HS-5 (cell line): ENCODE measurements around the gene KCNIP1.
"Not testable (repeated sequence)": the region's sequence is repeated elsewhere in the genome, so short reads cannot be mapped to it uniquely, and the experiment has no call there.

Source experiments
- DNase-seq: peaks from one replicate; pipeline ENCODE4 v3.0.0-alpha.2; 2012; ENCODE audit warnings: low read depth

KCNIP1 gene

DNA sequence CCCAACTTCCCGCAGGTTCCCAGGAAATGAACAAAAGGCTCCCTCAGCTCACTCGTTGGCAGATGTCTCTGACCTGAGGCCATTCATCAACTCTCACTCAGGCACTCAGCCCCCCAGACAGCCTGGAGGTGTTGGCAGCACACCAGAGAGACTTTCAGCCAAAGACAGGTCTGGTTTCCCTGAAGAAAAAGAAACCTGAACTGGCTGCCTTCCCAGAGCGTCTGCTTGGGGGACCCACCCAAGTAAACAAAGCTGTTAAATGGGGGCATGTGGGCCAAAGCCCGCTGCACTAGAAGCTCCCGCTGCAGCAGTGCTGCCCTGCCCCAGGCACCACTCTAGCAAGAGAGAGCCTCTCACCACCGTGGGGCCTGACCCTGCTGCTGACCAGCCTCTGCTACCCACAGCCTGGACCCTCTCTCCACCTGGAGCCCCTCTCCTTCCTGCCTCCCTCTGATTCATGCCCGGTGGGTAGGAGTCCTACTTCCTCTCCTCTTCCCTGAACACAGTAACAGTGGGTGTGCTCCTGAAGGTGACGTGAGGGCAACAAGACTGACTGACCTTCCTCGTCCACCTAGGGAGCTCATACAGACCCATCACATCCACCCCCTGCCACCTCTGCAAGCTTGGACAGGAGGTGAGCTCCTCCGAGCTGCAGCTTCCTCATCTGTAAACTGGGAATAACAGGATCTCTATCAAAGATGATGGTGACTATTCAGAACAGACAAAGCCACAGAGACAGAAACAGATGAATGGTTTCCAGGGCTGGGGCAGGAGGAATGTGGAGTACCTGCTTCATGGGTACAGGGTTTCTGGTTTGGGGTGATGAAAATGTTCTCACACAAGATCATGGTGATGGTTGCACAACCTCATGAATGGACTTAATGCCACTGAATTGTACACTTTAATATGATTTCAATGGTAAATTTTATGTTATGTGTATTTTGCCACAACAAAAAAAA, 248.7 kb downstream of the KCNIP1 start:
- no peak for DNase-seq

DNA sequence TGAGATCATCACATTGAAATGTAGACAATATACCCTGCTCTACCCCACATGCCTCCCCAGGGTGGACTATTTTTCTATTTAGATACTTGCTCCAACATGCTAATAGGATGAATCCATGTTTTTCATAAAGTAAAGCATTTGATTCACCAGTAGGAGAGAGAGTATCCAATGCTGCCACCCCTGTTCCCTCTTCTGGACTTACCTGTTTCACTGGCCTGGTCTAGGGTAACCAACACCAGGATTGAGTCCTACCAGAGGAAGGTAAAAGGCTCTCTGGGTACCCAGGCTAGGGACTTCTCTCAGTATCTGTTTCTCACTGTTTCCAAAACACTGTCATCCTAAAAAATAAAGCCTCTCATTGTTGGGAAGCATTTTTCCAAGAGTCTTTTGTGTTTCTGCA, 249.5 kb downstream of the KCNIP1 start:
- DNase-seq = no peak

DNA sequence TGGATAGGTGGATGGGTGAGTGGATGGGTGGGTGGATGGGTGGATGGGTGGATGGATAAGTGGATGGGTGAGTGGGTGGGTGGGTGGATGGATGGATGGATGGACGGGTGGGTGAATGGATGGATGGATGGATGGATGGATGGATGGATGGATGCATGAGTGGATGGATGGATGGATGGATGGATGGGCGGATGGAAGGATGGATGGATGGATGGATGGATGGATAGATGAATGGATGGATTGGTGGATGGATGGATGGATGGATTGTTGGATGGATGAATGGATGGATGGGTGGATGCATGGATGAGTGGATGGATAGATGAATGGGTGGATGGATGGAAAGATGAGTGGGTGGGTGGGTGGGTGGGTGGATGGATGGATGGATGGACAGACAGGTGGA, 250.7 kb downstream of the KCNIP1 start:
- DNase-seq = not testable (repeated sequence)

DNA sequence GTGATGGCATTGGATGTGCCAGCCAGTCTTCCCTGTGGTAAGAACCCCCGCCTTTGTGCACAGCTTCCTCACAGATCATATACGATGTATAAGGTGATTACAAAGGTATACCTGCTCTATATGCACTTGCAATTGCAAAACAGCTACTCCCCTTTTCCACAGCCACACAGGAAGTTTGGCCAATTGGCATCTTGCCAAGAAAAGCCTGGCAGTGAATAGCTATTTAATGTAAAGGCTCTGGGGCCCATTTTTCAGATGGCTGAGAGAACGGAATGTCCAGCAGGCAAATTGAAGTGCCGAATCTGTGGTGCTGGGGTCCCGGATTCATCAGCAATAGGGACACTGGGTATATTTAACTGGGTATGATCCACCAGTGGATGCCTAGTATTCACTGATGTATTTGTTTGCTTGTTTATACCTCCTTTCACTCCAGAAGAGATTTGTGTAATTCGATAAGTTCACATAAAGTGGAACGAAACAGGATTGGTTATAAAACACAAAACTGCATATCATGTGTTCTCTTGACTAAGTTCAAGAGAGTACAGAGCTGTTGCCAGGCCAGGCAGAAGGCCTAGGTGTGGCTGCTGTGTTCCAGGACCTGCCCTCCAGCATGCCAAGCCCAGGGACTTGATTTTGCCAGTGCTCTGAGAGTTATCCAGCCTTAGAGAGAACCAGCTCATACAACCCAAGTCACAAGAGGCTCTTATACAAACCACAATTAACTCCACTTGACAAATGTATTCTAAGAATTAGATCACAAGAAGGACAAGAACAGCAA, 252.0 kb downstream of the KCNIP1 start:
- DNase-seq = no peak

DNA sequence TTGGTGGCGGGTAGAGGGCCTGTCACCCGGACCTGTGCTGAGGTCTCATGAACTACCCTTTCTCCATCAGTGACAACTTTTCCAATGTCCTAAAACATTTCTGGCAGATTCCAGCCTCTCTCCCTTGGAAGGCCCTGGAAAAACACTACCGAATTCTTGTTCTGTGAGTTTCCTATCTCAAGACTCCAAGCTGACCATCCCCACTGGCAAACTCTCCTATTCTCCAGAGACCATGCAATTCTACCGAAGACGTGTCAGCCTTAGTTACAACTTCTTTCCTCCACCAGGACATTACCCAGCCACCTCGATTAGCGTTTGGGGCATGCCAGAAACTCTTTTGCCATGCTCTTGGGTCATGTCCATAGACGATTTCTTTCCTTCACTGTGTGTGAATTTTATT, 252.9 kb downstream of the KCNIP1 start:
- no peak for DNase-seq

DNA sequence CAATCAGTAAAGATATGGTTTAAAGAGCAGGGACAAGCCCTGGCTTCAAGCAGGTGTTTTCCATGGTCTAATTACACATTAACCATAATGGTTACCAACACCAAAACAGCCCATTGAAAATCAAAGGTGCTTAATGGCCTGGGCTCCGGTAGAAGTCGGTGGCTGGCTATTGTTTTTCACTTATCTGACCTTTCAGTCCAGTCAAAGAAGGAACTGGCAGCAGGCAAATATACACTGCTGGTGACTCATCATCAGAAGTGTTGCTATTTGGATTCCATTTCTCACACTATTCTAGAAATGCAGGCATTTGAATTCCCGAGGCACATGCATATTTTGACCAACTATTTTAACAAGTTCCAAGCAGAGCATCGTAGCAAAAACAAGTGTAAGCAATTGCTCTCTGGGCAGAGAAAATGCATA, 253.4 kb downstream of the KCNIP1 start:
- DNase-seq = no peak

DNA sequence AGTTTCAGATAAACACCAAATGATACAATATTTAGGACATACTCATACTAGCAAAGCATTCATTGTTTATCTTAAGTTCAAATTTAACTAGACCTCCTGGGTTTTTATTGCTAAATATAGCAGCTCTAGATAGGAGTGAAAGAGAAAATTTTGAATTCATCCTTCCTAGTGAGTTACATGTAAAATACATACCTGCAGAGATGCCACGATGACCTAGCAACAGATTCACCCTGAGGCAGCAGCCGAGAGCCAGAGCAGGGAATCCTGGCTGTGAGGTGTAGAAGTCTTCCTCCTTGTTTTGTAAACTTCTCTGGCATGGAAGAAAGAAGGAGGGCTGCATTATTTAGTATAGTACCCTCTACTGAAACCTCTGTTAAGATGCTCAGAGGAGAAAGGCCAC, 253.8 kb downstream of the KCNIP1 start:
- no peak for DNase-seq

DNA sequence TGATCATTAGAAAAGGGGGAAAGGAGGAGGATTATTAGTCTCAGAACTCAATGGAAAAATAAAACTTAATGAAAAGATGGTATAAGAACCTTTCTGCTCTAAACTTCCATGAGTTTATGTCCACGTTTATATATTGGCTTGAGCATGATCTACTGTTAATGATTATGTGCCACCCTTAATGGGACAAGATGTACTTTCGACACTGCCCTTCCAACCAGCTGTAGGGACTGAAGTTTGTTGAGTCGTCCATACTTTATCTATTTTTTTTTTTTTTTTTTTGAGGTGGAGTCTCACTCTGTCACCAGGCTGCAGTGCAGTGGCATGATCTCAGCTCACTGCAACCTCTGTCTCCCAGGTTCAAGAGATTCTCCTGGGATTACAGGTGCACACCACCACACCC, 254.7 kb downstream of the KCNIP1 start:
- DNase-seq = no peak

DNA sequence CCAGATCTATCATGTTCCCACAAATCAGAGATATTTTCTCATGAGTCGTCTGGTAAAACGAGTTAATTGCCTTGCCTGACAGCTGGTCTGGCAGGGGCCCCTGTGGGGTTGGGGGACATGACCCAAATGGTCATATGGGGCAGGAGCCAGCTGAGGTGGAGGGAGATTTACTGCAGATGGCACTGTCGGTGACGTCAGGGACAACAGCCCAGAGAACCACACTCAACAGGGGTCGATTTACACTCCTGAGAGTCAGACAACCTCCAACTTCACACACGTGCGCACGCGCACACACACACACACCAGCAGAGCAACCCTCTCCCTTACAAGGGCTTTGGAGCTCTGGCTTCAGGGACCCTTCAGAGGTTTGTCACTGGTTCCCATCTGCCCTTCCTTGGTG, 256.3 kb downstream of the KCNIP1 start:
- DNase-seq = no peak

DNA sequence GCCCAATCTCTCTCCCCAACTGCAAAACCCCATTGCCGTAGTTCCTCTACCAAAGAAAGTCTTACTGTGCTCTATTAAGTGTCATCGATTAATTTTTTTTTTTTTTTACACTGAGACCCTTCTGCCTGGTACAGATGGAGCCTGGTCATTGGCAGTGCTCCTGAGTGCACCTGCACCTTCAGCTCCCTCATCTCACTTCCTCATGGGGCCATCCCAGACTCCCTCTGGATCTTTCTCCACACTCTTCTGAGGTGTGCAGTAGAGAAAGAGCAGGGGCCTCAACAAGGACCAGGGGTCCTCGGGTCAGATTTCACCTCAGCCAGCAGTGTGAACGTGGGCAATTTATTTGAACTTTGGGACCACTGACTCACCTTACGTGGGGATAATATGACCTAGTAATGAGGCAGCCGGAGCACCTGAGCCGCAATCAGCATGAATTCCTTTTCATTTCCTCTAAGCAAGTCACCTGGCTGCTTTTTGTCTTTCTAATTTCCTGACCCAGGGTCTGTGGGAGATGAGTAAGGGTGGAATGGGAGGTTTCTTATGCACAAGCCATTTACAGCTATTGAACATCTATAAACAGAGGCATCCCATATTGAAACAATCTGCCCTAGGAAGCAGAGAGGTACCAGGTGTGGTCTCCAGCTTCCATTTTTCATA, 257.4 kb downstream of the KCNIP1 start:
- no peak for DNase-seq

DNA sequence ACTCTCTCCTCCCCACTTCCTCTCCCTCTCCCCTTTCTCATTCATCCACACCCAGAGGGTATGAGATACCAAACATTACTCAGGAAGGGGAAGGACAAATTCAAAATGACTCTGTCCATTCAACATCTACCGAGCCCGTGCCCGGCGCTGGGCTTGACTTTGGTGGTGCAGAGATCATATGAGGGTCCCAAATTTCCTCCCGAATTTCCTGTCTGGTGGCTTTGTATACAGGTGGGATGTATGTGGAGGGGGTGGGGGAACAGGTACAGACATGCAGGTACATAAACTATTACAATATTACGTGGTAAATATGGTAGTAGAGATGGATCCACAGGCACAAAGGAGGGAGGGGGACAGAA, 257.9 kb downstream of the KCNIP1 start:
- no peak for DNase-seq

DNA sequence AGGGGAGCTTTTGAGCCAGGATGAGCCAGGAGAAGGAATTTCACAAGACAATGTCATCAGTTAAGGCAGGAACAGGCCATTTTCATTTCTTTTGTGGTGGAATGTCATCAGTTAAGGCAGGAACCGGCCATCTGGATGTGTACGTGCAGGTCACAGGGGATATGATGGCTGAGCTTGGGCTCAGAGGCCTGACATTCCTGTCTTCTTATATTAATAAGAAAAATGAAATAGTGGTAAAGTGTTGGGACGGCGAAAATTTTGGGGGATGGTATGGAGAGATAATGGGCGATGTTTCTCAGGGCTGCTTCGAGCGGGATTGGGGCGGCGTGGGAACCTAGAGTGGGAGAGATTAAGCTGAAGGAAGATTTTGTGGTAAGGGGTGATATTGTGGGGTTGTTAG, 258.5 kb downstream of the KCNIP1 start:
- DNase-seq = not testable (repeated sequence)

DNA sequence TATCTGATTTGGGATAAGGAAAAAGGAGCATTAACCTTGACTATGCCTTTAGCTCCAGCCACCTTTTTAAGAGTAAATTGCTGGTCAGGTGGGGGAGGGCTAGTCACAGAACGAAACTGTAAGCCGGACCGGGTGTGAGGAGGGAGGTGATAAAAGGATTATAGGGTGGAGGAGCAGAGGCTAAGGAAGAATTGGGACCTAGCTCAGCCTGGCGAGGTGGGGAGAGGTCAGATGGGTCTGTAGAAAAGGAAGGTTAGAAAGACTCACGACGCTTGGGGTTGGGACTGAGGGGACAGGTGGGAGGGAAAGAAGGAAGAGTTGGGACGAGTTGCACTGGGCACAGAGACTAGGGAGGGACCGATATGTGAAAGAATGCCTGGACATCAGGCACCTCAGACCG, 262.0 kb downstream of the KCNIP1 start:
- DNase-seq = not testable (repeated sequence)

DNA sequence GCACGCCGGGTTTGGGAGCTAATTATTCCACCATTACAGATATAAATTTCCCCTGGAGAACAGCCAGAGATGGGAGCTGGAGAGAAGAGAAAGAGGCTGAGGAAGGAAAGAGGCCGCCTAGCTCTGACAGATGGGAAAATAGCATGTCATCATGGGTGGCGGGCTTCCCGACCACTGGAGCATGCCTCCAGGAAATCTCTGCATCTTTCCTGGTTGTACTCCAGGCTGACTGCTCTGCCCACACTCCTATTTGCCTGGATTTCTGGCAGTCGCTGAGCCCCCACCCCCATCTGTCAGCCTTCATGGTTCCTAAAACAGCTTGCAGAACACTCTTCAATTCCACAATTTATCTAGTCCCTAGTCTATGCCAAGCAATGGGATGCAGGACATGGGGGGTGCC, 265.4 kb downstream of the KCNIP1 start:
- DNase-seq = no peak

DNA sequence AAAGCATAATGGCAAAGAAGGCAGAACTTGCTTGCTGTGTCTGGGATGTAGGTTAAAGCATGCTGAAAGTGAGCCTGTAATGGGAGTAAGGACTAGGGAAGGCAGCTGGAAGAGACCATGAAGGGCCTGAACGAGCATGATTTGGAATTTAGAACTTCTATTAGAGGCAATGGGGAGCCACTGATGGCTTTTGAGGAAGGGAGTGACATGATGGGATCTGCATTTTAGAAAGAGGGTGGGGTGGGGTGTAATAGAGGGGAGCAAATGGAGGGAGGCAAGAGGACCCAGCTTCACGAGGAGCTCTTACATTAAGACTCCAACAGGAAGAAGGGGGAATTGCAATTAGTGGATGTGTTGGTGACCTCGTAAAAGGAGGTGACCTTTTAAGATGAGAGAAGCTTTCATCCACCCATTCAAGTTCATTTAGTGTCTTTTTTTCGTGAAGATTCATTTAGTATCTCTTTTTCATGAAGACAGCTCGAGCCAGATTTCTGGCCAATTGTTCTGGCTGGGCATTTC, 266.1 kb downstream of the KCNIP1 start:
- no peak for DNase-seq

DNA sequence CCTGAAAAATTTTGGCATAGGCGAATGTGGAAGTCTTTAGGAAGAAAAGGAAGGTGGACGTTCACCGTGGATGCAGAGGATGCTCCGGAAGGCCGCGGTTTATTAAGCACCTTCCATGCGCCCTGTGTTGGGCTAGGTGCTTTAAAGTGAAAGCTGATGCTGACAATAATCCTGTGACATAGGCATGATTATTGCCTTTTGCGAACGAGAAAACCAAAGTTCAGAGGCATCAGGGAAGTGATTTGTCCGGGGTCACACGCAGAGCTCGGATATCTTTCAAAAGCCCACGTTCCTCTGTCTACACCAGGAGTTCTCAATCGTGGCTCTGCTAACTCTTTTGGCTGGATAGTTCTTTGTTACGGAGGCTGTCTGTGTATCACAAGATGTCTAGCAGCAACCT, 267.7 kb downstream of the KCNIP1 start:
- no peak for DNase-seq

DNA sequence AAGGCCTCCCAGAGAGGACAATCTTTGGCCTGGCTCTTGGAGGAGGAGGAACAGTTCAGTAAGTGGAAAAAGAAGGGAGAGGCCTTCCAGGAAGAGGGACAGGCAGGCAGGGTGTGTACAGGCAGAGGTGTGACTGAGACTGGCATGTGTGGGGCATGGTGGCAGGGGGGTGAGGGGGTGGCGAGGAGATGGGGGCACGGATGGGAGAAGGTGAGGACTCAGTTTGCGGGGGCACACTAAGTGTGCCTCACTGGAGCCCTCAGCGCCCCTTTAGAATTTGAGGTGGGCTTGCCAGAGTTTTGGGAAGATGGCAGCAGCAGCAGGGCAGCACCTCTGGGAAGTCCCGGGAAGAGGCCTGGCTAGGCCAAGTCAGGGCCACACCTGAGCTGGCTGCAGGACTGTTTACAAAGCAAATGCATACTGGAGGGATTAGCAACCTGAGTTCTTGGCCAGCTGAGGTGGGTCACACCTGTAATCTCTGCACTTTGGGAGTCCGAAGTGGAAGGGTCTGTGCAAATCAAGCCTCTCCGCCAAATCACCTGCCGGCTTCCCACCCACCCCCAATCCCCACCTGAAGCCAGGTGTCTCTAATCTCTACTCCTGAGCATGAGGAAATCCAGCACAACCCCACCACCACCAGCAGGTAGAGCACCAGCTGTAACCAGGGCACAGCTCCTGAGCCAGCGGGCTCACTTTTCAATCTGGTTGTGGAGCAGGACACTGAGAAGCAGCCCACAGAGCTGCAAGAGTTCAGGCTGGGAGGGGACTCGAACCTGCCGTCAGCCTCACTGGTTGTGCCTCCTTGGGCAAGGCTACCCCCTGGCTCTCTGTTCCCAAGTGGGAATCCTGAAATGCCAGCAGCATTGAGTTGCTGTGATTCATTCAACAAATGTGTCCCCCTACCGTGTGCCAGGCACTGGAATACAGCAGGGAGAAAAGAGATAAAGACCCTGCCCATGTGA, 269.5 kb downstream of the KCNIP1 start:
- no peak for DNase-seq

DNA sequence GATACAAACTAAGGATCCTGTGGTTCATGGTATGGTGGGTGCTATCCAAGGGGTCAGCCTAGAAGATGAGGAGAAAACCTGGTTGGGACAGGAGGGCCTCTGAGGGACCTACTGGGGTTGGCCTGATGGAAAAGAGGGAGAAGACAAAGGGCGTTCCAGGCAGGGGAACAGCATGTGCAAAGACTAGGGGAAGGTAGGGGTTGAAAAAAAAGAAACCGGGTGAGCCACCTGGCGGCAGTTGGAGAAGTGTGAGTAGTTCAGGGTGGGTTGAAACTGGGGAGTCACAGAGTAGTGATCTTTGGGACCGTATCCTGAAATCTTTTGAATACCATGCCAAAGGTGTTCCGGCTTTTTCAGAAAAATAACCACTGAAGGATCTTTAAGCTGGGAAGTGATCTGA, 271.0 kb downstream of the KCNIP1 start:
- no peak for DNase-seq

DNA sequence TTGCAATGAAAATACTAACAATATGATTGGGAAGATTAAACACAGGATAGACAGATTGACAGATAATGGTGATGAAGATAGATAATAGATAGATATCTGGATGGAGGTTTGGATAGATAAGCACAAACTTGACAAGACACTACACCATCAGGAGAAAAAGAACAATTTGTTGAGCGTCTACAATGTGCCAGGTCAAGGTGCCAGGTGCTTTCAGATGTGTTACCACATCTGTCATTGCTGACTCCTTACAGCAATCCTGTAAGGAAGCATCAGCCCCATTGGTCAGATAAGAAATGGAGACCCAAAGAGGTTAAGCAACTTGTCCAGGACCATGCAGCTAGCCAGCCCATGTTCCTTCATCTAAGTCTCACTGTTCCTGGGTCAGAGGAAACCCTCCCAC, 278.1 kb downstream of the KCNIP1 start:
- DNase-seq = no peak

DNA sequence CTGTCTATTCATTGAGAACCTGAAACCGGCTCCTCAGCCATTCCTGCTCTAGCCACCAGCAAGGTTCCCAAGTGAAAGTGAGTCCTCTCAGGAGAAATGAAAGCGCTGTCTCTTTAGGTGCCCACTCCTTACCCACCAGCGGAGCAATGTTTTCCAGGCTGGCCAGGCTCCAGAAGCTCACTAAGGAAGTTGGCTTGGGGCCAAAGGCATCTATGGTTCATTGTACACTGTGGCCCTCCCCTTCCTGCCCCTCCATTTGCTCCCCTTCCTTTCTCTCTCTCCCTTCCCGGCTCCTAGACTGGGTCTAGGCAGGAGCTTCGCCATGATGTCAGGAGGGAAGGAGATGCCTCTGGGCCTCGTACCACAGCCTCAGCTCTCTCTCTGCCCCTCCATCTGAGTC, 278.6 kb downstream of the KCNIP1 start:
- no peak for DNase-seq

DNA sequence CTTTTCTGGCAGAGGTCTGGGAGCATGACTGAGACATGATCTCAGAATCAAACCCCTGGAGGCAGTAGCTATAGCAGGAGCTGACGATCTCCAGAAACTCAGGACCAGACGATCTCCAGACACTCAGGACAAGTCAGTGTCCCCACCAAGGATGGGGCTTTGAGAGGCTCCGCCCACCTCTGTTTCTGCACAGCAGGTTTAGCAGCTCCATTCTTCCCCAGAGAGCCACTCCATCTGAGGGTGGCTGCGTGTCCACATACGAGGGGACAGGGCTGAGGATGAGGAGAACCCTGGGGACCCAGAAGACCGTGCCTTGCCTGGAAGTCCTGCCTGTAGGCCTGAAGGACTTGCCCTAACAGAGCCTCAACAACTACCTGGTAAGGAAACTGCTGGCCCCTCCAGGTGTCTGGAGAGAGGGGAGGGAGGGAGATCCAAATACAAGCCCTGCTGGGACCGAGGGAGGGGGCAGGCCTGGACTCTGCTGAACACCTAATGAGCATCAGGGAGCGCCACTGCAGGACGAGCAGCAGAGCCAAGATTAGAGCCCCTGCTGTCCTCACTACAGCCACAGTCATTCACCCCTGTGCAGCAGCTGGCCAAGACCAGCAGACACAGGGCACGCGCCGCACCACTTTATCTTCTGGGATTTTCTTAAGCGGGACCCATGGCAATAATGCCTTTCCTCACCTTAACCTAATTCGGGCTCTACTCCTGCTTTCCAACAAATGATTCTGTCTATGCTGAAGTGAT, 279.9 kb downstream of the KCNIP1 start, which contains the start of gene GABRP:
Gene GABRP, plus strand, starts transcription at position 228 of the 750 bp plus-strand sequence. CDS start 4,891 bp downstream, outside the sequence.
- DNase-seq = no peak
